Activated CD4-positive, alpha-beta T cell treated with anti-CD3 and anti-CD28 coated beads, Interleukin-2, amount 50 U/mL, for 16 hours (primary cell): Measurements from ENCODE around the gene IFT122.
A peak's percentile ranks its signal among the peaks of the same experiment; 100 is the strongest.
"Not testable (repeated sequence)": the region's sequence is repeated elsewhere in the genome, so short reads cannot be mapped to it uniquely, and the experiment has no call there.

Source experiments
- DNase-seq: peaks from one replicate; pipeline ENCODE4 v3.0.0-alpha.2; 2020

The IFT122 gene

GRCh38 chr3:129439817-129440617 lies at the start of gene IFT122, which contains the start of gene MBD4:
Gene IFT122 (plus strand): TSS chr3:129440224. CDS start chr3:129440331, 107 bp downstream.
Gene MBD4 (minus strand): TSS chr3:129439948. CDS start chr3:129439833, 115 bp downstream.
- DNase-seq = peak; percentile 99

GRCh38 chr3:129391583-129391982 lies 48.4 kb upstream of the IFT122 start:
- not testable (repeated sequence) for DNase-seq

- DNase-seq = not testable (repeated sequence)
These were observed 47.7 kb upstream of the IFT122 start for GRCh38 chr3:129392106-129392887.

DNA sequence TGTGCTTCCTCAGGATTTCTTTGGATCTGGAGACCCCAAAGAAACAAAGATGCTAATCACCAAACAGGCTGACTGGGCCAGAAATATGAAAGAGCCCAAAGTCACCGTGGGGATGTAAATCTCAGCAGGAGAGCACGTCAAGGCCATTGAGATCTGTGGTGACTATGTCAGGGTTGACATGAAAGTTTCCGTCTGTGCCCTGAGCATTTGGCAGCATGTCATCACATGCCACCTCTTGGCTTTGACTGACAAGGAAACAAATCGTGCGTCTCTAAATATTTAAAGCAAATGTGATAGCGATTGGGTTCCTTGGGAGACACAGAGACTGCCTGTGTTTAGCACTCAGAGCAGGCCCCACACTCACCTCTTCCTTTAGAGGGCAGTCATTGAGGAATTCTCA lies 46.8 kb upstream of the IFT122 start:
- no peak for DNase-seq

DNA sequence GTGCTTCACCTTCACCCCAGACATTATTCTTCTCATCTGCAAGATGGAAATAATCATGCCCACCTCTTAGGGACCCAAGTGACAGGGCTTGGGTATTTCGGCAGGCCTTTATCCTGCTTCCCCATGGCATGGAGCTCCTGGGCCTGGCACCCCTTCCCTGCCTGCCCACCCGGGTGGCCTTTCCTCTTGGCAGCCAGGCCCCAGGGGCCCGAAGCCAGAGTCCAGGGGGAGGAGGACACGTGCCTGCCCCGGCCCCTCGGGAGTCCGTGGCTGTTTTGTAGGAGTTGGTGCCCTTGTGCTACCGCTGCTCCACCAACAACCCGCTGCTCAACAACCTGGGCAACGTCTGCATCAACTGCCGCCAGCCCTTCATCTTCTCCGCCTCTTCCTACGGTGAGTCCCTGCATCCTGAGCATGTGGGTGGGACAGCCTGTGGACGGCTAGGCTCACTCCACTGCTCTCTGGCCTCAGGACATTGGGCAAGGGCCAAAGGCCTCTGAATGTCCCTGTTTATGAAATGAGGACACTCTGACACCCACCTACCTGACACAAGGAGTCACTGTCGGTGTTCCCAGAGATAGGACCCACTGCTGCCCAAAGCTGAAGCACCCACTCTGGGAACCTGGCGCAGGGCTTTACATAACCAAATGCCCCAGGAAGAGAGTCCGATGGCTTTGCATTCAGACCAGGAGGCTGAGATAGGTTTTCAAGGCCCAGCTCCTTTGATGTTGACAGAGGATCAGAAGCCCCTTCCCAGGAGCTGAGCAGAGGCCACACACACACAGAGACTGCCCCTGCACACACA lies 46.1 kb upstream of the IFT122 start:
- not testable (repeated sequence) for DNase-seq

DNA sequence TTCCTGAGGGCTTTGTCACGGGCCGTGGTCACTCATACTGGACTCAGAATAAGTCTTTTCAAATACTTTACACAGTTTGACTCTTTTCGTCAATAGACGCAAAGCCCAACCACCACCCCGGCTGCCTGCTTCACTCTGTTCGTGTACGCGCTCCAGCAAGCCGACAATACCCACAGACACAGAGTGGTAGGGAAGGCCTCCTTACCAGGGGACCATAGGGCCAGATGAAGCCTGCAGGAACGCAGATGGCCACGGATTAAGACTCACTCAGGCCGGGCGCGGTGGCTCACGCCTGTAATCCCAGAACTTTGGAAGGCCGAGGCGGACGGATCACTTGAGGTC lies 41.2 kb upstream of the IFT122 start:
- no peak for DNase-seq

- DNase-seq = peak; percentile 90
These were observed 40.7 kb upstream of the IFT122 start for GRCh38 chr3:129399145-129399894.

DNA sequence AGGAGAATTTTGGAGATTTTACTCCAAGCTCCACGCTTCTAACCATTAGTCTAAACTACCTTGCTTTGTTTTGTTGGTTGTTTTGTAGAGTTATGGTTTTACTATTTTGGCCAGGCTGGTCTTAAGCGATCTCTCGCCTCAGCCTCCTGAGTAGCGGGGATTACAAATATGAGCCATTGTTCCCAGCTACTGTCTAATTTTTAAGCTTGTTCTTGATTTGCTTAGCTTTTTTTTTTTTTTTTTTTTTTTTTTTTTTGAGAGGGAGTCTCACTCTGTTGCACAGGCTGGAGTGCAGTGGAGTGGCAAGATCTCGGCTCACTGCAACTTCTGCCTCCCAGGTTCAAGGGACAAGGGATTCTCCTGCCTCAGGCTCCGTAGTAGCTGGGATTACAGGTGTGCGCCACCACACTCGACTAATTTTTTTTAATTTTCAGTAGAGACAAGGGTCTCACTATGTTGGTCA lies 40.1 kb upstream of the IFT122 start:
- DNase-seq = peak; percentile 18

DNA sequence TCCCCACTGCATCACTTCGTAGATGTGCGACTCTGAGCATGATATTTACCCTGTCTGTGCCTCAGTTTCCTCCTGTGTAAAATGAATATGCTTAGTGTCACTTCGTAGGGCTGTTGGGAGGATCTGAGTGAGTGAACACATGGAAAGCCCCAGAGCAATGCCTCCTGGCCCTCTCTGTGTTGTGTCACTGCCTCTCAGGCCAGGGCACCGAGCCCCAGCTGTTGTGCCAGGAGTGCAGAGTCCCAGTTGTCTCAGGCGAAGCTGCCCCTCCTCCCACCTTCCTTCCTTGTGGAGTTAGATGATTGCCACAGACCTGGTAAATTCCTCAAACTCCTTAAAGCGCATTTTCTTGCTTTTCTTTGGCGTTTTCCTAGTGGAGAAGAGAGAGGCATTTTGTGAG lies 37.8 kb upstream of the IFT122 start:
- no peak for DNase-seq

- no peak for DNase-seq
These were observed 37.4 kb upstream of the IFT122 start for GRCh38 chr3:129402616-129403015.

- DNase-seq = no peak
These were observed 36.6 kb upstream of the IFT122 start for GRCh38 chr3:129403450-129403849.

DNA sequence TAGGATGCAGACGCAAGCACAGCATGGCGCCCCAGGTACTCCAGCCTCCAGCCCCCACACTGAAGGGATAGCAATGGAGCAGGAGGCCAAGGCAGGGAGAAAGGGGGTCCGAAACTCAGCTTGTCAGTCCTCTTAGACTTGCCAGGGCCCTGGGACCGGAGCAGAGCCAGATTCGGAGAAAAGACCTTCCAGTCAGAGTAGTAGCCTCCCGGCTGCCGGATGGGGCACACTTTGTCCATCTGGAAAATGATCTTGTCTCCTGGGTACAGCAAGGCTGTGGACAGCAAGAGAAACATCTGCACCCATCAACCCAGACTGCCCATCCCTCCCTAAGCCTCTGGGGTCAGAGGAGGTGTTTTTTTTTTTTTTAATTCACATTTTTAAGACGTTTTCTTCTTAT lies 35.9 kb upstream of the IFT122 start:
- DNase-seq = no peak

DNA sequence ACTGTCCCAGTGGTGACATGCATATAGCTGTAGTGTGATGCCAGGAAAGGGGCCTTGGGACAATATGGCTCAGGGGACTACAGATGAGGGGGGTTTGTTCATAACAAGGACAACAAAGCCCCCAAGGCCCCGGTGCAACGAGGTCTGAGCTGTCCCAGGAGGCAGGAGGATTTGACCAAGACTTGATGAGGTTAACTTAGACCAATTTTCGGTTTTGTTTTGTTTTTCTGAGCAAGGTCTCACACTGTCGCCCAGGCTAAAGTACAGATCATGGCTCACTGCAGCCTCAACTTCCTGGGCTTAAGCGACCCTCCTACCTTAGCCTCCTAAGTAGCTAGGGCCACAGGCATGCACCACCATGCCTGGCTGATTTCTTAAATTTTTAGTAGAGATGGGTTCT lies 35.4 kb upstream of the IFT122 start:
- DNase-seq = no peak

DNA sequence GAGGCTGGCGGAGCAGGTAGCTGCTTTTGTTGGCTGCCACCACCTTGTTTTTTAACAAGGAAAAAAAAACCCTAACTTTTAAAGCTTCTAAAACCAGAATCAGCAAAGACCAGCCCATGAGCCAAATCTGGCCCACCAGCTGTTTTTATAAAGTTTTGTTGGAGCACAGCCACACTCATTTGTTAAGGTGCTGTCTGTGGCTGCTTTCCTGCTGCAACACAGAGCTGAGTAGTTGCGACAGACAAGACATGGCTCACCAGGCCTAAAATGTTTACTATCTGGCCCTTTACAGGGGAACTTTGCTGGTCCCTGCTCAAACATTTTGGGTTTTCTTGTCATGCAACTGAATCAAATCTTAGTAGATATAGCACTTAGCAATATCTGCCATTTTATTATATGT lies 30.5 kb upstream of the IFT122 start:
- no peak for DNase-seq

- no peak for DNase-seq
These were observed 29.1 kb upstream of the IFT122 start for GRCh38 chr3:129410971-129411370.

- no peak for DNase-seq
These were observed 27.4 kb upstream of the IFT122 start for GRCh38 chr3:129412542-129413198.

DNA sequence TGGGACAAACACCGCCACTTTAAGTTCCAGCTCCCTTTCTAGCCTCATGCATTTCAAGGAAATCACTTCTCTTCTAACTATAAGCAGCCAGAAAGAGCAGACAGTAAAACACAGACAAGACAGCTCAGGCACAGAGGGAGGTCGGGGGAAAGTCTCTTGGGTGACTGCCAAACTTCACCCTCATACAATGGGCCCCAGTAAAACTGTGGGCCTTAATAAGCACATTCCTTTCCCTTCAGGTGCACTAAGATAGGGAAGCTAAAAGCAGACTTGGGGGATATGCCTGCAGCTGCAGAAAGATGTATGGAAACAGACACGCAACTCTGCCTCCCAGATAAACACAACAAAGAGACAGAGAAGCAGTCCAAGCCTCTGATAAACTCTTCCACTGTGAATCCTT lies 26.8 kb upstream of the IFT122 start:
- DNase-seq = not testable (repeated sequence)

GRCh38 chr3:129413687-129414506 lies 26.1 kb upstream of the IFT122 start:
- no peak for DNase-seq

- no peak for DNase-seq
These were observed 24.6 kb upstream of the IFT122 start for GRCh38 chr3:129415378-129415777.

DNA sequence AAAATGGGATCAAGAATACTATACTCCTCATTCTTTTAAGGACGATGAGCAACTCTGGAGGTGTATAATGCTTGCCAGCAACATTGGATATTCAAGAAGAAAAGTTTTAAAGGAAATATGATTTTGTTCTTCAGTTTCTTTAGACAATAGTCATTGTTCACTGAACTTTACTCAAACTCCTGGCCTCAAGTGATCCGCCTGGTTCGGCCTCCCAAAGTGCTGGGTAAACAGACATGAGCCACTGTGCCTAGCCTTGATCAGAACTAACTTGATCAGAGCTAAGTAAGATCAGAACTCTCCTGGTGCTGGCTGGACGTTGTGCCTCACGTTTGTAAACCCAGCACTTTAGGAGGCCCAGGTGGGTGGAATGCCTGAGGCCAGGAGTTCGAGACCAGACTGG lies 24.2 kb upstream of the IFT122 start:
- DNase-seq = no peak

DNA sequence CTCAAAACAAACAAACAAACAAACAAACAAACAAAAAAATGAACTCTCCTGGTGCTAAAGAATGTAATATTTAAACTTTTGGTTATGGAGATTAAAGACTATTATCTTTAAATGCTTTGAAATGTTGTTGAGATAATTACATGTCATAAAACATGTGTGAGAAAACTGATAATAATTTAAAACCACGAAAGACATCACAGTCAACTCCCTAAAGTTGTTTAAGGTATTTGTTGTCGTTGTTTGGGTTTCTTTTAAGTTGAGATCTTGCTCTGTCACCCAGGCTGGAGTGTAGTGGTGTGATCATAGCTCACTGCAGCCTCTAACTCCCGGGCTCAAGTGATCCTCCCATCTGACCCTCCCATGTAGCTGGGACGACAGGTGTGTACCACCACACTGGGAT lies 23.6 kb upstream of the IFT122 start:
- no peak for DNase-seq
